Non-pigmented ciliary epithelial cell (primary cell): Measurements from ENCODE around the gene CLNS1A.
"Not testable (repeated sequence)": the region's sequence is repeated elsewhere in the genome, so short reads cannot be mapped to it uniquely, and the experiment has no call there.

Source experiments
- DNase-seq: peaks from one replicate; pipeline ENCODE4 v3.0.0-alpha.2; 2010; ENCODE audit warnings: low read depth

CLNS1A gene

DNA sequence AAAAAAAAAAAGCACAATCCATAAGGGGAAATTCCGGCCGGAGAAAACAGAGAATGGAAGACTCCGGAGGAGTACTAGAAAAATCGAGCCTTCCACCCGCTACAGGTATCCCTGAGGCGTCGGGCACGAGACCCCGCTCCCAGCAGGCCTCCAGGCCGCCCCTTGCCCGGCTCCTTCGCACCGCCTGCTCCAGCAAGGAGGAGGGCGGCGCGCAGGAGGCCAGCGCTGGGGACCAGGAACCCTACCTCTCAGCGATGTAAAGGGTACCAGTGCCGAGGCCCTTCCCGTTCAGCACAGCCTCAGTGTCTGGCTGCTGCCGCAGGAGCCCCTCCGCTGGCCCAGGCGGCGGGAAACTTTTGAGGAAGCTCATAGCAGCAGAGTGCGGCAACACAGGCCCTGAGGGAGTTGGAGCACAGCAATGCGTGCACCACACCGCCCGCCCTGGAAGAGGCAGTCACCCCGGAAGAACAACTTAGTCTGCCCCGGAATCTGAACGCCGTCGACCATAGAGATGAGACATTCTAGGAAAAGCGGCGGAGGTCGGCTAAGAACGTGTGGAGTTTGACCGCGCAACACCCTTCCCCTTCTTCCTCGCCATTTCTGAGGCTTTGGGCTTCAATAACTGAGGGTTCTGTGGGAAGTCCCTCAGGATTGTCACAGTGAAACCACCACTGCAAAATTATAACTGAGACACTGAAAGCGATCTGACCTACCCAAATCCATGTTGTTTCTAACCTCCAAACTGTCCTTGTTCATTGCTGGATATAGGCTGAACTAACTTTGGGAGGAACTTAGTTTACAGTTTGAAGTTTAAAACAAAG, at the start of gene CLNS1A:
TSS of gene CLNS1A (minus strand) at position 450 of the 821 bp plus-strand sequence. CDS start at position 370, 80 bp downstream.
- peak; percentile 52 for DNase-seq

DNA sequence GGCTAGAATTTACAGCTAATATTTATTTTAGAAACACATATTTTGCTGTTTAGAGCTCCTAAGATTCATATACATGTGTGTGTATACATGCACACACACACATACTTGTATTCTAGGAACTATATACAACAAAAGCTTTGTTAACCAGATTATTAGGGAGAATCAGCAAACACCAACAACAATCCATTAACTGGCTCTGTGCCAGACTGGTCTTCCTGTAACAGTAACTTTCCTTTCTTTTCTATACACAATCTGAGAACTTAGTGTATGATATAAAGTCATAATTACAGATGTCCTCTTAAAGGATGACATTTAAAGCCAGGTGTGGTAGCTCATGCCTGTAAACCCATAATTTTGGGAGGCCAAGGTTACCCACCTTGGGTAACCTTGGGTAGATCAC, 49.5 kb upstream of the CLNS1A start:
- DNase-seq = no peak

DNA sequence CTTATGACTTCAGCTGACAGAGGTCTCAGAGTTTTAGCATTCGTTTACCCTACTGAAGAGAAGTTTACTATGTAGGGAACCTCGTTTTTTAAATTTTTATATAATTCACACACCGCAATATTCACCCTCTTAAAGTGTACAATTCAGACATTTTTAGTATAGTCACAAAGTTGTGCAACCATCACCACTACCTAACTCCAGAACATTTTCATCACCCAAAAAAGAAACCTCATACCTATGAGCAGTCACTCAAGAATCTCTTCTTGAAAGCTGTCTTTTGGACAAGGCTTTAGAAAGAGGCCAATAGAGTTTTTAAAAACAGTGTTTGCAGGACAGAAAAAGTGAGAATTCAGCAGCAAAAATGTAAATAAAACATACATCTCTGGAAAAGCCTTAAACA, 39.5 kb upstream of the CLNS1A start:
- no peak for DNase-seq

DNA sequence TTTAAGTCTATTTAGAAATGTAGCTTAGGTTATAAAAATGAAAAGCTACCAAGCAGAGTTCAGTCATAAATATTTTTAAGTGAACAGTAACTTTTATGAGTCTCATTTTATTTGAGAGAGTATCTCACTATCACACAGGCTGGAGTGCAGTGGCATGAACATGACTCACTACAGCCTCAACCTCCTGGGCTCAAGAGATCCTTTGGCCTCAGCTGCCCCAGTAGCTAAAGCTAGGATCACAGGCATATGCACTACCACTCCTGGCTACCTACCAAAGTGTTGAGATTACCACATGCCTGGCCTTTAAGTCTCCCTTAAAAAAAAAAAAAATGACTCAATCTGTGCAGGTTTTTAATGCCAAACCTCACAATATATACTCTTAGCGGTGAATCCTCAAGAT, 34.7 kb upstream of the CLNS1A start:
- peak; percentile 78 for DNase-seq

DNA sequence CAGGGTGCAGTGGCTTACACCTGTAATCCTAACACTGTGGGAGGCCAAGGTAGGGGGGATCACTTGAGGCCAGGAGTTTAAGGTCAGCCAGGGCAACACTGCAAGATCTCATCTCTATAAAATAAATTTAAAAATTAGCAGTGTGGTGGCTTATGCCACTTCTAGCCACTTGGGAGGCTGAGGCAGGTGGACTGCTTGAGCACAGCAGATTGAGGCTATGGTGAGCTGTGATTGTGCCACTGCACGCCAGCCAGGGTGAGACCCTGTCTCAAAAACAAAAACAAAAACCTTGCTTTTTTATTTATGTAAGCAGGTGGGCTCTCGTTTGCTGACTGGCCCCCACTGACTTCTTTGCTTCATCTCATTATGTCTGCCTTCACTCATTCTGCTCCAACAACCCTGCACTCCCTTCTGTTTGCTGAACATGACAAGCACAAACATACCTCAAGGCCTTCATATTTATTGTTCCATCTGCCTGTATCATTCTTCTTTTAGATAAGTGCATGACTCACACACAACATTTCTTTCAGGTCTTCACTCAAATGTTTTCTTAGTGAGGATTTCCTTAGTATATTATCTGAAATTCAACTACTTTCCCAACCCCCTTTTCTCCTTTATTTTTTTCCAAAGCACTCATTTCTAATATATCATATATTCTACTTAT, 32.4 kb upstream of the CLNS1A start:
- peak; percentile 35 for DNase-seq

DNA sequence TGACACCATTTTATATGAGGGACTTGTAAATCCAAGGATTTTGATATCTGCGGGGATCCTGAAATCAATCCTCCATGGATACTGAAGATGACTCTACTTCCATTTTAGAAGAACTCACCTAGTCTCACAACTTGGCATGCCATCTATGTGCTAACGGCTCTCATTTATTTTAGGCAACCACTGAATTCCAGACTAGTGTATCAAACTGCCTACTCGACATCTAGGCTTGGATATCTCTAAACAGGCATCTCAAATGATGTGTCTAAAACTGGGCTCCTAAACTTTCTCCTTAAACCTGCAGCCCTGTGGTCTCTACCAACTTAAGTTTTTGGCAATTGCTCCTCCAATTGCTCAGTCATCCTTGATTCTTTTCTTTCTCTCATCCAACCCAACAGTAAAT, 31.2 kb upstream of the CLNS1A start:
- no peak for DNase-seq

DNA sequence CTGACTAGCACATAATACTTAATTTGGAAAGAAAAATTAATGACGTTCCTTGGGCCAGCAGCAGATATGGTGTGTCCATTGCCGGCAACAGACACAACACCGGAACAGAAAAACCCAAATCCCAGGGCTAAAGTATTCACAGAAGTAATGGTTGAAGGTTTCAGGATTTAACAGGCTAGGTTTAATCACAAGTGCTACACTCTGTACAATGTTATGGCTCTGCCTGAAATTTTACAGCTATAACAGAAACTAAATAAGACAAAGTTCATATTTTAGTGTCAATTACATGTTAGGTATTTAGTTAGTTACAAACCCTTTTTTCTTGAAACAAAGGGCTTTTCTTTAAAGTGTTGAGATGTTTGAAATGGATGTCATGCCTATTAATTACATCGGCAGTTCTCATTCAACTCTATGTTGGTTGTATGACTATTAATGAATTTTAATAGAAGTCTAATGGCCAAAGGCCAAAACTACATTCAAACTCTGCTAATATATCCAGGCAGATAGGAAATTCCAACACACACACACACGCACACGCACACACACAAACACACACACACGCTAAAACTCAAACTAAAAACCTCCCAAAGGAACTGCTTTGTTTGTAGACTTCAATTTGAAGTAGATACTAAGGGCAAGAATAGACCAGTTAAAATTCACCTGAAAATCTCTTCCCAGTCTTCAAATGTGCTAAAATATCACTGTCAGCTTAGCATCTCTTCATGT, 27.8 kb upstream of the CLNS1A start:
- no peak for DNase-seq

DNA sequence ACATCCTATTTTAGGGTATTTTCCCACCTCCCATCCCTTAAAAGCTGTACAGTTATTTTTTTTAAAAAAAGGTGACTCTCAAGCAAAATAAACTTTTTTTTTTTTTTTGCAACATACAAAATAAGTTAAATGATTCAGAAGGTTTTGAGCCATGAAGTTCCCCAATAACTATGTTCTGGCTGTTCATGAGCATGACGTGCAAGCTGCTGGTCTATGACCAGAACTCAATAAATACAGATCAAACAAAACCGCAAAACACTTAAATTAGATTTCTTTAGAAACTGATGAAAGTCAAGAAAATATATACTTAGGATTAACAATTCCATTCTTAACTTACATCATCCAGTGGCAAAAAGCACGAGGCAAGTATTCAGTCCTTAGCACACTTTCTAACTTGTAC, 24.1 kb upstream of the CLNS1A start:
- no peak for DNase-seq

DNA sequence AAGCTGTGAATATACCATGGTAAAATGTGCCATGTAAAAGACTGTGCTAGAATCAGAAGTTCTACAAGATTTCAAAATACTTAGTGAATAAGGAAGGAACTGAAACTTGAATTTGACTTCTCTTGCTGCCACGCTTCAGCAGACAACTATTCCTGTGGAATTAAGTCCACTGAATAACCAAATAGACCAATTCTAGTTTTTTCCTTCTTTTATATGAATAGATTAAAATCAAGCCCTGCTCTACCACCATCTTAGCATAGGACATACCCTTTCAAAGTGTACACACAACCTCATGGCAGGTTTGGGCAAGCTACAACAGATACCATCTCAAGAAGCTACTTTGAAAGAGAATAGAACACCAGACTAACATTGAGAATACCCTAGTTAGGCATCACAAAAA, 23.4 kb upstream of the CLNS1A start:
- no peak for DNase-seq

DNA sequence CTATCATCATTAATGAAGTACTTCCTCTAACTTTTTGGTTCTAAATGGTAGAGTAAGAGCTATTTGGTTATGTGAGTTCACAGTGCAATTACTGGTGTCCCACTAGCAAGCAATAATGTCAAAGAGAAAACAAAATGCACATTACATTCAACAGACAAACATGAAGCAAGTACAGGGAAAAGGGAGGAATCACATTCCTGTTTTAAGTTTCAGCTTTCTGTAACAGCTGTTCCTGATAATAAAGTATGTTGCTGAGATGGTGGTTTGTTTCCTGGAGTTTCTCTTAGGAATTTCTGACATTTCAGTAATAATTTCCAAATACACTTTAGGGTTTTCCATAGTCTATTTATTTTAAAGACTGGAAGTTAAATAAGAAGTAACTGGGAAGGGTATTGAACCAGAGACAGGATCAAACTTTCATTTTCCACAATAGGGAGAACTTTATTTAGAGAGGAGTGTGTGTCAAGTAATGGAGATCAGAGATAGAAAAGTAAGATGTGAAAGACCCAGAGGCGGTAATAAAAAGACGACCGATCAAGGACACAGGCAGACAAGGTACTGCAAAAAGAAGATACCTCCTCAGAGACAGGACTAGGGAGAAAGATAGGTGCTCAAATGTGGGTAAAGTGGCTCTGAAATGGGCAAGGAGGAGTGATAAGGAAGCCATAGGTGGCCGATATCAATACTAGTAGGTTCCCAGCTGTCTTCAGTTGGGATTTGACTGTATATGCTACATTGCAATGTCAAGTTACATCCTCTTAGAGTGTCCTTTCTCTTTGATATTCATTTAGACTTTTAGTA, 20.8 kb upstream of the CLNS1A start:
- no peak for DNase-seq

DNA sequence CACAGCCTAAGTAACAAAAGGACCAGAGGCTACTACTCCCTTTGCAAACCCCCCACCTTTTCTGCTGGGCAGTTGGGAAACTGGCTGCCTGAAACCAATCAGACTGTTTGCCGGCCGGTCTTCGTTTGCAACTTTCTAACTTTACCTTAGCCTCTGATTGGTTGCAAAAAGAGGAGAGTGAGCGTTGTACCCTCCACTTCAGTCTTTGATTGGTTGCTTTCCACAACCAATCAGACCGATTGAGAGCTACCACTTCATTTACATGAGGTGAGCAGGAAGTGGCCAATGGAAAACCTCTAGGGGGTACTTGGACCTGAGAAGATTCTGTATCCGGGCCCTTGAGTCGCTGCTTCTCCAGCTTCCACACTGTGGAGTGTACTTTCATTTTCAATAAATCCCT, 18.8 kb upstream of the CLNS1A start:
- no peak for DNase-seq

DNA sequence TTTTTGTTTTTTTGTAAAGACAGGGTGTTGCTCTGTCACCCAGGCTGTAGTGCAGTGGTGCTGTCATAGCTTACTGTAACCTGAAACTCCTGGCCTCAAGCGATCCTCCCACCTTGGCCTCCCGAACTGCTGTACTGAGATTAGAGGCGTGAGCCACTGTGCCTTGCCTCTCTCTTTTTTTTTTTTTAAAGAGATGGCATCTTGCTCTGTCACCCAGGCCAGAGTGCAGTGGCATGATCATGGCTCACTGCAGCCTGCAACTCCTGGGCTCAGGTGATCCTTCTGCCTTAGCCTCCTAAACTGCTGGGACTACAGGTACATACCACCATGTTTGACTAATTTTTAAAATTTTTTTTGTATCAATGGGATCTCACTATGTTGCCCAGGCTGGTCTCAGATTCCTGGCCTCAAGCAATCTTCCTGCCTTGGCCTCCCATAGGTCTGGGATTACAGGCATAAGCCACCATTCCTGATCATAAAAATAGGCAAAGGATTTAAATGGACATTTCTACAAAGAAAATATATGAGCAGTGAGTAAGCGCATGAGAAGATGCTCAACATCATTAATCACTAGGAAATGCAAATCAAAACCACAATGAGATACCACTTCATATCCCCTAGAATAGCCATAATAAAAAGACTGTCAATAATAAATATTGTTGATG, 17.3 kb upstream of the CLNS1A start:
- DNase-seq = no peak

GRCh38 chr11:77650123-77650522, 12.5 kb upstream of the CLNS1A start:
- DNase-seq = no peak

DNA sequence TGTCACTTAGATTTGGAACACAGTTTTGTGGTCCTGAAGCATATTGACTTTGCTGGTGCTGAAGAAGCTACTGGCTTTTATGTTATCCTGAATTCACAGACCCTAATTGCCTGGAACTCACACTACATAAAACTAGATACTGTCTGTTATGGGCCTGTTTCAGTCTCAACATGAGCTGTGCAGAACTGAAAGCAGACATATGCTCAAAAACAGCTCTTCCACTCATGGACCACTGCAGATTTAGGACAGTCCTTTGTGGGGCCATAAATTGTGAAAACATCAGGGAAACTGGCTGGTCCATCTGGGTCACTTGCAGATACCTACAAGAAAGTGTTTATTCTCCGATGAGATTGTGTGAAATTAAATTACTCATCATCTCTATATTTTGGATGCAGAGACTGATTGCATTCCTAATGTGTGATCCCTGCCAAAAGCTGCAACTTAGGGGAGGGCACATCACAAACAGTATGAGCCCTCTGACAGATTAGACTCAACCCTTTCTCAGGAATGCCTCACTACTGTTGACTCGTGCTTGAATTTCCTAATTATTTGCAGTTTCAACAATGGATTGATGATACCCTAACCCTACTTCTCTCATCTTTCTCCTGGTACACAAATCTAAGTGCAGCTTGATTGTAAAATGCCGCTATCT, 10.2 kb upstream of the CLNS1A start:
- DNase-seq = no peak

GRCh38 chr11:77644887-77645286, 7.3 kb upstream of the CLNS1A start:
- DNase-seq = no peak

DNA sequence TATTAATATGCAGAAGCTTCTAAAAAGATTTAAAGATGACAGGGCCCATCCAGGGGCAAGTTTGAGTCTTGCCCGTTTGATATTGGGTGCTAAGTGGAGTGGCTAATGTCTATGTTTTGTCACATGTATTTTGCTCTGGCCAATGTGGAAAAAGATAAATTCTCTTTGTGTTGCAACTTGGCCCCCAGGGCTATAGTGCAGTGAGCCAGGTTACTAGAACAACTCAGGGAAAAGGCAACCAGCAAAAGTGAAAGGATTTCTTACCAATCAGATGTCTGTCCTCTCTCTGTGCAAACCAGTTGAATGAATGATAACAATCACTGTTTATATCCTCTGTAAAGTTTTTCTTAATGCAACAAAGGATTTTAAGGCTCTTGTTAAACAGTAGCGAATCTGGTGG, 4.6 kb upstream of the CLNS1A start:
- no peak for DNase-seq

GRCh38 chr11:77636731-77637344, 756 bp downstream of the CLNS1A start:
- DNase-seq = no peak

GRCh38 chr11:77633926-77634325, 3.7 kb downstream of the CLNS1A start:
- DNase-seq = not testable (repeated sequence)

DNA sequence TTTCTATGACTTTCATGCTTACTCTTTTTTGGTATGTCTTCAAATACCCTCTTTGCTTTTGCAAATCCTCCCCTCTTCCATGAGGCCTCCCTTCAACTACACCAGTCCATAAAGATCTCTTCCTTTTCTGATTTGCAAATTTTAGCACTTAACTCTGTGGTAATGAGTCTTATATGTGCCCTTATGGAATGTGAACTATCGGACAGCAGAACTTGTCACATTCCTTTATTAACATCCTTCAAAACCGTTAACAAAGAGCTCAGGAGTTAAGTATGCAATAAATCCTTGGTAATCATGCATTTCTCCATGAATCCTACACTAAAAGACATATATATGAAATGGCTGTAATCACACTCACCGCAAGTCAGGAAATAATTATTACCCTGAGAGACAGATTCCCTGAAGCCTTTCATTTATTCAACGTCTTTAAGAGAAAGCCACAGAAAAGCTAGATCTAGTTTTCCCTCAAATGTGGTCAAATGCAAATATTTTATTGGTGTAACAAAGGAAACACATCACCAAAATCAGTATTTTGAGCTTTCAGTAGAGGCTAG, 7.4 kb downstream of the CLNS1A start:
- no peak for DNase-seq

GRCh38 chr11:77619576-77620198, 17.9 kb downstream of the CLNS1A start:
- DNase-seq = no peak
